SK-N-SH (cell line): Measurements from ENCODE around the gene CASP4. TPM values are rescaled to one million over a fixed set of nuclear protein-coding genes. Genes with fewer than 3 reads are reported as not detected.

ENCODE experiments used
- CTCF ChIA-PET: fragments of 300-600, 350-600 bp; formaldehyde crosslinking; extraction: SDS; loops from one replicate; lab custom pipeline; 2021; lab: Yijun Ruan, JAX
- POLR2A ChIA-PET: fragments of 350-600 bp; sonication (Branson Sonifier 250); formaldehyde crosslinking; extraction: SDS; loops from one replicate; lab custom pipeline; 2020; ENCODE audit warnings: antibody characterized with exemption, inconsistent platforms; lab: Yijun Ruan, JAX
- DNase-seq: peaks from one replicate; pipeline ENCODE4 v3.0.0; 2012
- H2AFZ ChIP-seq: fragments of 200-600 bp; sonication (generic); 2 replicates; pipeline ENCODE4 v1.8.1; 2016; ENCODE audit warnings: antibody characterized with exemption, mild to moderate bottlenecking, low read depth
- H3F3A ChIP-seq: fragments of 200-600 bp; sonication (generic); replicated peaks from 2 replicates; pipeline ENCODE3; 2016; ENCODE audit warnings: antibody characterized with exemption, mild to moderate bottlenecking; ENCODE audit not compliant: insufficient read depth
- H3K27ac ChIP-seq, 2 experiments: fragments of 200-500 bp in 1 of 2; fragments of 200-600 bp in 1 of 2; sonication (Bioruptor generic) in 1 of 2; sonication (generic), shearing (Covaris generic) in 1 of 2; 2 replicates each; pipeline versions ENCODE4 v1.5.1 to v1.6.1; 2014 to 2016; ENCODE audit warnings: low read depth in 2 of 2, inconsistent platforms in 1 of 2, low read length in 1 of 2, mild to moderate bottlenecking in 1 of 2, mixed read lengths in 1 of 2
- H3K27me3 ChIP-seq: fragments of 200-600 bp; sonication (generic), shearing (Covaris generic); 2 replicates; pipeline ENCODE4 v1.6.1; 2016; ENCODE audit warnings: mixed run types; ENCODE audit not compliant: insufficient read depth
- H3K36me3 ChIP-seq, 2 experiments: fragments of 200-500 bp in 1 of 2; fragments of 200-600 bp in 1 of 2; sonication (Bioruptor generic) in 1 of 2; sonication (generic) in 1 of 2; replicated peaks in 1 of 2; 2 replicates each; pipeline versions ENCODE3 to v1.5.1; 2014 to 2016; ENCODE audit warnings: low read length in 1 of 2, mild to moderate bottlenecking in 1 of 2; ENCODE audit not compliant: insufficient read depth in 2 of 2, control insufficient read depth in 1 of 2
- H3K4me1 ChIP-seq, 2 experiments: fragments of 200-500 bp in 1 of 2; fragments of 200-600 bp in 1 of 2; sonication (Bioruptor generic) in 1 of 2; sonication (generic), shearing (Covaris generic) in 1 of 2; 2 replicates each; pipeline versions ENCODE4 v1.5.1 to v1.6.1; 2014 to 2016; ENCODE audit warnings: low read depth in 1 of 2, low read length in 1 of 2, mixed run types in 1 of 2; ENCODE audit not compliant: insufficient read depth in 2 of 2, control insufficient read depth in 1 of 2
- H3K4me2 ChIP-seq: fragments of 200-600 bp; sonication (generic), shearing (Covaris generic); 2 replicates; pipeline ENCODE4 v1.6.1; 2017; ENCODE audit warnings: mixed run types
- H3K4me3 ChIP-seq, 2 experiments: fragments of 200-500 bp in 1 of 2; fragments of 200-600 bp in 1 of 2; sonication (Bioruptor generic) in 1 of 2; sonication (generic), shearing (Covaris generic) in 1 of 2; 2 replicates each; pipeline versions ENCODE4 v1.5.1 to v1.8.1; 2014 to 2016; ENCODE audit warnings: low read depth in 2 of 2, inconsistent platforms in 1 of 2, low read length in 1 of 2, mild to moderate bottlenecking in 1 of 2, mixed read lengths in 1 of 2, moderate library complexity in 1 of 2
- H3K79me2 ChIP-seq: fragments of 200-600 bp; sonication (generic); 2 replicates; pipeline ENCODE4 v1.8.1; 2017; ENCODE audit warnings: mild to moderate bottlenecking; ENCODE audit not compliant: insufficient read depth
- H3K9ac ChIP-seq: fragments of 200-600 bp; sonication (generic); 2 replicates; pipeline ENCODE4 v1.6.1; 2017; ENCODE audit warnings: mixed run types
- H3K9me2 ChIP-seq: fragments of 200-600 bp; sonication (generic); 2 replicates; pipeline ENCODE4 v1.6.1; 2017; ENCODE audit warnings: mixed run types
- H3K9me3 ChIP-seq: fragments of 200-600 bp; sonication (generic); 2 replicates; pipeline ENCODE4 v1.6.1; 2017; ENCODE audit warnings: mixed run types, mild to moderate bottlenecking, moderate library complexity
- H4K20me1 ChIP-seq: fragments of 200-600 bp; sonication (generic); 2 replicates; pipeline ENCODE4 v1.6.1; 2017; ENCODE audit warnings: mild to moderate bottlenecking, mixed run types; ENCODE audit not compliant: insufficient read depth
- CHD2 ChIP-seq: fragments of 150-350 bp; IDR thresholded peaks from 2 replicates; pipeline ENCODE4 v1.6.1; 2018; ENCODE audit warnings: low read length; ENCODE audit not compliant: partially characterized antibody
- CTCF ChIP-seq: fragments of 200-600 bp; sonication (generic); IDR thresholded peaks from 2 replicates; pipeline ENCODE4 v1.6.1; 2017; ENCODE audit warnings: antibody characterized with exemption, mild to moderate bottlenecking, moderate library complexity
- ELF1 ChIP-seq: IDR thresholded peaks from 2 replicates; pipeline ENCODE4 v1.4.0; 2012
- EZH2phosphoT487 ChIP-seq: fragments of 200-600 bp; sonication (generic); IDR thresholded peaks from 2 replicates; pipeline ENCODE4 v1.6.1; 2017; ENCODE audit warnings: low read depth, mixed run types, mild to moderate bottlenecking, antibody characterized with exemption, moderate library complexity, borderline replicate concordance
- FOSL2 ChIP-seq: IDR thresholded peaks from 2 replicates; pipeline ENCODE4 v1.4.0; 2012; ENCODE audit warnings: low read depth, mild to moderate bottlenecking, moderate library complexity, borderline replicate concordance
- FOXJ3 ChIP-seq: sonication (generic); formaldehyde crosslinking; IDR thresholded peaks from 2 replicates; pipeline ENCODE4 v1.5.1; 2020; ENCODE audit warnings: mild to moderate bottlenecking, missing genetic modification reagents
- JUND ChIP-seq: IDR thresholded peaks from 2 replicates; pipeline ENCODE4 v1.4.0; 2012
- MAX ChIP-seq: IDR thresholded peaks from 2 replicates; pipeline ENCODE4 v1.4.0; 2012; ENCODE audit warnings: low read depth
- NFIC ChIP-seq: IDR thresholded peaks from 2 replicates; pipeline ENCODE4 v1.4.0; 2012; ENCODE audit warnings: borderline replicate concordance
- NRF1 ChIP-seq: IDR thresholded peaks from 2 replicates; pipeline ENCODE4 v1.6.1; 2012; ENCODE audit warnings: low read depth, mild to moderate bottlenecking, low read length
- PBX3 ChIP-seq: IDR thresholded peaks from 2 replicates; pipeline ENCODE4; 2012
- RAD21 ChIP-seq: IDR thresholded peaks from 2 replicates; pipeline ENCODE4 v1.6.1; 2012; ENCODE audit warnings: mild to moderate bottlenecking, low read length
- SIN3A ChIP-seq: IDR thresholded peaks from 2 replicates; pipeline ENCODE4 v1.6.1; 2012; ENCODE audit warnings: low read depth, mild to moderate bottlenecking, low read length, moderate library complexity, borderline replicate concordance
- SMC3 ChIP-seq: IDR thresholded peaks from 2 replicates; pipeline ENCODE4 v1.6.1; 2012; ENCODE audit warnings: low read depth, low read length, improper control_type of control experiment
- ZBTB33 ChIP-seq: IDR thresholded peaks from 2 replicates; pipeline ENCODE4 v1.4.0; 2012; ENCODE audit warnings: low read depth, borderline replicate concordance
- WGBS: methylation state at CpG from one replicate; pipeline ENCODE4 v1.1.6; 2017; ENCODE audit warnings: low lambda C conversion rate; 5-methylcytosine and 5-hydroxymethylcytosine counted together
- polyA plus RNA-seq, 3 experiments: library from polyadenylated mRNA; depleted of rRNA; stranded (reverse); fragments of >200 nt; gene quantifications; 2 replicates each; pipeline ENCODE4 v1.2.3, GENCODE V29; 2012

Gene CASP4
- polyA plus RNA-seq, 1 of the 3 experiments (the other 2 are of a cell fraction) = 9.1 TPM

GRCh38 chr11:104991994-104992393 is 23.6 kb upstream of the CASP4 start:
- CTCF ChIA-PET = no interaction called here
- H4K20me1 ChIP-seq = no peaks in the 10 kb centered on the region

More at GRCh38 chr11:104991994-104992393, 23.6 kb upstream of the CASP4 start:
- Histone ChIP-seq H3K79me2 (no peaks in the 10 kb centered on the region), H3K9me3 (no peaks in the 10 kb centered on the region; the same call in 1 of the 2 replicates), H3K36me3 (no peaks in the 10 kb centered on the region), H3K9ac (no peak overlapping the region), H3K9me2 (no peaks in the 10 kb centered on the region), H3F3A (no peaks in the 10 kb centered on the region), H3K27ac (no peak overlapping the region), H3K4me2 (no peak overlapping the region), H3K27me3 (no peaks in the 10 kb centered on the region), H3K4me3 (no peak overlapping the region), H2AFZ (no peak overlapping the region), H3K4me1 (no peaks in the 10 kb centered on the region)
- WGBS = 42% methylated on average over 4 of the region's 4 CpGs
- POLR2A ChIA-PET = no interaction called here
- TF ChIP-seq FOSL2 (no peak), ELF1 (no peak), SIN3A (no peak), PBX3 (no peak), SMC3 (no peak), ZBTB33 (no peak), CHD2 (no peak), JUND (no peak), EZH2phosphoT487 (no peak), RAD21 (no peak), CTCF (no peak), NRF1 (no peak), FOXJ3 (CRISPR knock-in tag) (no peak), MAX (no peak), NFIC (no peak)
- no peak for DNase-seq
